ENCODE data around the gene SPCS2. TPM values are rescaled to one million over a fixed set of nuclear protein-coding genes. Genes with fewer than 3 reads are reported as not detected.
"Not testable (repeated sequence)": the region's sequence is repeated elsewhere in the genome, so short reads cannot be mapped to it uniquely, and the experiment has no call there.

The SPCS2 gene
- total RNA-seq, 1 donor from 2014 or later: 26.0 TPM

DNA sequence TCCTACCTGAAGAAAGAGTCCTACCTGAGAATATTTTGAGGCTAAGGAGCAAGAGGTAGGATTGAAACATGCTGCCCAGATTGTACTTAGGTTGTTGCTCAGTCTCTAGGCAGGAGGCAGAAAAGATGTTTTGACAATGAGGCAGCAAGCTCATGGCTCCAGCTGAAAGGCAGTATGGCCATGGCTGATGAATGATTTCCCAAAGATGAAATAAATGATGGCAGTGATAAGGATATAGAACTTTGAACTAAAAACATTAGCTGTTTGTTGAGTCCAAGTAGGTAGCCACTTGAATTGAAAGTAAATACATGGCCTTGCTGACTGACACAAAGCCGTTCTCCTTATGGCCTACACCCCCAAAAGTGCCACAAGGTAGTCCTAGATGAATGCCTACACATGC lies 32.8 kb downstream of the SPCS2 start:
- H3K27me3 ChIP-seq: no peaks in the 10 kb centered on the region
- TF ChIP-seq POLR2AphosphoS5 (IDR thresholded peaks at IDR 0.05; ENCODE audit: insufficient read depth in 1 of 2, low read depth in 1 of 2) (no peak), POLR2A (IDR thresholded peaks at IDR 0.05) (no peak)
- TF ChIP-seq, protein P1, sequence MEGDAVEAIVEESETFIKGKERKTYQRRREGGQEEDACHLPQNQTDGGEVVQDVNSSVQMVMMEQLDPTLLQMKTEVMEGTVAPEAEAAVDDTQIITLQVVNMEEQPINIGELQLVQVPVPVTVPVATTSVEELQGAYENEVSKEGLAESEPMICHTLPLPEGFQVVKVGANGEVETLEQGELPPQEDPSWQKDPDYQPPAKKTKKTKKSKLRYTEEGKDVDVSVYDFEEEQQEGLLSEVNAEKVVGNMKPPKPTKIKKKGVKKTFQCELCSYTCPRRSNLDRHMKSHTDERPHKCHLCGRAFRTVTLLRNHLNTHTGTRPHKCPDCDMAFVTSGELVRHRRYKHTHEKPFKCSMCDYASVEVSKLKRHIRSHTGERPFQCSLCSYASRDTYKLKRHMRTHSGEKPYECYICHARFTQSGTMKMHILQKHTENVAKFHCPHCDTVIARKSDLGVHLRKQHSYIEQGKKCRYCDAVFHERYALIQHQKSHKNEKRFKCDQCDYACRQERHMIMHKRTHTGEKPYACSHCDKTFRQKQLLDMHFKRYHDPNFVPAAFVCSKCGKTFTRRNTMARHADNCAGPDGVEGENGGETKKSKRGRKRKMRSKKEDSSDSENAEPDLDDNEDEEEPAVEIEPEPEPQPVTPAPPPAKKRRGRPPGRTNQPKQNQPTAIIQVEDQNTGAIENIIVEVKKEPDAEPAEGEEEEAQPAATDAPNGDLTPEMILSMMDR (IDR thresholded peaks at IDR 0.05): no peak
- no peak overlapping the region for H3K27ac ChIP-seq
- H3K4me3 ChIP-seq: no peak overlapping the region
- no peak for DNase-seq (ENCODE audit: extremely low spot score in 2 of 2)
- H3K9me3 ChIP-seq: no peaks in the 10 kb centered on the region
- intact Hi-C loops (cut with DNase I): no loop called here
- H3K4me1 ChIP-seq: no peaks in the 10 kb centered on the region
- H3K36me3 ChIP-seq: no peaks in the 10 kb centered on the region

GRCh38 chr11:74984070-74984469 lies 35.0 kb downstream of the SPCS2 start:
- no peak overlapping the region for H3K4me3 ChIP-seq
- no peak for DNase-seq (ENCODE audit: extremely low spot score in 2 of 2)
- H3K27ac ChIP-seq: no peak overlapping the region
- H3K36me3 ChIP-seq: no peaks in the 10 kb centered on the region
- TF ChIP-seq POLR2A (IDR thresholded peaks at IDR 0.05): no peak
- no peak for TF ChIP-seq POLR2AphosphoS5 (IDR thresholded peaks at IDR 0.05; ENCODE audit: insufficient read depth in 1 of 2, low read depth in 1 of 2)
- TF ChIP-seq, protein P1 (IDR thresholded peaks at IDR 0.05): no peak
- no peaks in the 10 kb centered on the region for H3K27me3 ChIP-seq
- H3K4me1 ChIP-seq: peaks cover 6% of the 10 kb centered on the region
- intact Hi-C loops (cut with DNase I): no loop called here
- no peaks in the 10 kb centered on the region for H3K9me3 ChIP-seq

DNA sequence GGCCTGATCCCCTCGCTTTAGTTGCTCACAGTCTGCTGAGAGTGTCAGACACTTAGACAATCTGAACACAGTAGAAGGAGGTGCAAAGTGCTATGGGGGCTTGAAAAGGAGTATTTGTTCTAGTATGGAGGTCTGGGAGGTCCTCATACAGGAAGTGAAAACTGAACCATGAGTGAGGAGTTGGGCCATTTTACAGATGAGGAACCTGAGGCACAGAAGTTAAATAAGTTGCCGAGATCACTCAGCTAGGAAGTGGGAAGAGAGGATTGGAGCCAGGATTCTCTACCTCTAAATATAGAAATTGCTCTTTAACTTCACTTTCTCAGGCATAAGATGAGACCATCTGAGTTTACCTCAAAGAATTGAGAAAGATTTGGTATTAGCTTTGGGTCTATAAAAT lies 35.7 kb downstream of the SPCS2 start:
- H3K36me3 ChIP-seq: no peaks in the 10 kb centered on the region
- no peak overlapping the region for H3K27ac ChIP-seq
- no peaks in the 10 kb centered on the region for H3K27me3 ChIP-seq
- DNase-seq (ENCODE audit: extremely low spot score in 2 of 2): no peak
- H3K4me3 ChIP-seq: no peak overlapping the region
- H3K4me1 ChIP-seq: peaks cover 13% of the 10 kb centered on the region
- no peaks in the 10 kb centered on the region for H3K9me3 ChIP-seq
- no peak for TF ChIP-seq POLR2AphosphoS5 (IDR thresholded peaks at IDR 0.05; ENCODE audit: insufficient read depth in 1 of 2, low read depth in 1 of 2)
- TF ChIP-seq, protein P1 (IDR thresholded peaks at IDR 0.05): no peak
- TF ChIP-seq POLR2A (IDR thresholded peaks at IDR 0.05): no peak
- intact Hi-C loops (cut with DNase I): no loop called here

GRCh38 chr11:74988541-74989259 lies 39.6 kb downstream of the SPCS2 start, which contains the start of gene NEU3:
Gene NEU3, plus strand, starts transcription at chr11:74988933. Its CDS starts 128 bp downstream, at chr11:74989061.
- H3K4me3 ChIP-seq: peak within 1 kb of the TSS; percentile 55 to 64
- intact Hi-C loops (cut with DNase I): no loop called here
- H3K27me3 ChIP-seq: no peaks in the 10 kb centered on the region
- no peaks in the 10 kb centered on the region for H3K36me3 ChIP-seq
- no peaks in the 10 kb centered on the region for H3K9me3 ChIP-seq
- DNase-seq (ENCODE audit: extremely low spot score in 2 of 2): no peak
- TF ChIP-seq, protein P1 (IDR thresholded peaks at IDR 0.05): no peak
- TF ChIP-seq POLR2A (IDR thresholded peaks at IDR 0.05) (peak in 1 of 2 donors; percentile 28), POLR2AphosphoS5 (IDR thresholded peaks at IDR 0.05; ENCODE audit: insufficient read depth in 1 of 2, low read depth in 1 of 2) (peak in 1 of 2 donors; percentile 71)
- peak within 1 kb of the TSS; percentile 39 for H3K27ac ChIP-seq
- peaks cover 14% of the 10 kb centered on the region for H3K4me1 ChIP-seq

- intact Hi-C loops (cut with DNase I): no loop called here
- DNase-seq (ENCODE audit: extremely low spot score in 2 of 2): no peak
- H3K4me3 ChIP-seq: peak overlapping the region; percentile 55 to 64
- peak overlapping the region; percentile 39 for H3K27ac ChIP-seq
- TF ChIP-seq, protein P1 (IDR thresholded peaks at IDR 0.05): no peak
- TF ChIP-seq POLR2AphosphoS5 (IDR thresholded peaks at IDR 0.05; ENCODE audit: insufficient read depth in 1 of 2, low read depth in 1 of 2): no peak
- H3K27me3 ChIP-seq: no peaks in the 10 kb centered on the region
- H3K4me1 ChIP-seq: peaks cover 14% of the 10 kb centered on the region
- no peaks in the 10 kb centered on the region for H3K36me3 ChIP-seq
- H3K9me3 ChIP-seq: no peaks in the 10 kb centered on the region
Observed at GRCh38 chr11:74989260-74989638, 40.2 kb downstream of the SPCS2 start.

GRCh38 chr11:74990150-74990549 lies 41.1 kb downstream of the SPCS2 start:
- peaks cover 14% of the 10 kb centered on the region for H3K4me1 ChIP-seq
- H3K27me3 ChIP-seq; DNase-seq (ENCODE audit: extremely low spot score in 2 of 2); H3K27ac ChIP-seq; intact Hi-C loops (cut with DNase I); H3K36me3 ChIP-seq; H3K4me3 ChIP-seq; H3K9me3 ChIP-seq: not testable (repeated sequence)

All from vagina (tissue), 2 donors.